Cardiac fibroblast (primary cell): ENCODE data around the gene SMIM33.
A peak's percentile ranks its signal among the peaks of the same experiment; 100 is the strongest.

Source experiments
- DNase-seq, 2 donors: peaks; one replicate each; pipeline versions ENCODE4 v3.0.0 to v3.0.0-alpha.2; 2010; ENCODE audit warnings: low read depth in 2 of 2
- H3K4me3 ChIP-seq, 2 donors: replicated peaks in 1 of 2; 1 replicate in 1 of 2; 2 replicates in 1 of 2; pipeline ENCODE4 v1.5.1; 2011; ENCODE audit warnings: low read depth in 2 of 2, low read length in 2 of 2, mild to moderate bottlenecking in 2 of 2, moderate library complexity in 1 of 2
- TF ChIP-seq, protein P1 (sequence below): IDR thresholded peaks from one replicate; pipeline ENCODE4 v1.5.1; 2011; ENCODE audit warnings: low read depth, mild to moderate bottlenecking, low read length, inconsistent platforms

Gene SMIM33

DNA sequence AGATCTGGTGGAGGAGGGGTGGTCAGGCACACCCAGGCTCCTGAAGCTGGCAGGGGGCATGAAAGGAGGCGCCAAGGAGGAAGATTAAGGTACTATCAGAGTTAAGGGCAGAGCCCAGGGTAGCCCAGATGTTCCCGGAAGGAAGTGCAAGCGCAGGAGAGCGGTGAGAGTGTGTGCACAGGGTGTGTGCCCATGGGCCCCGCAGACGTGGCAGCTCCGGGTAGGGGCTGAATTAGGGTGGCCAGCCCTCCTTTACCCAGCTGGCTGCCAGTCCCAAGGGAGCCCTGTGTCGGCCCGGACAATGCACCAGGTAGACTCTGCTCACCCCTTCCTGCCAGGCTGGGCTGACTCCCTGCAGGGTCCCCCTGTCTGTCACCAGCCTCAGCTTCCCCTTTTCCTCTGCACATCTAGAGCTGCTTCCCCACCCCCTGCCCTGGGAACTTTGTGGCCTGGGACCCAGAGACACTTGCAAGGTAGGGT is at the start of gene SMIM33:
Gene SMIM33 (plus strand): TSS at position 184 of the 480 bp plus-strand sequence. CDS start 118 bp downstream, at position 302.
- no peak within 1 kb of the TSS for H3K4me3 ChIP-seq

DNA sequence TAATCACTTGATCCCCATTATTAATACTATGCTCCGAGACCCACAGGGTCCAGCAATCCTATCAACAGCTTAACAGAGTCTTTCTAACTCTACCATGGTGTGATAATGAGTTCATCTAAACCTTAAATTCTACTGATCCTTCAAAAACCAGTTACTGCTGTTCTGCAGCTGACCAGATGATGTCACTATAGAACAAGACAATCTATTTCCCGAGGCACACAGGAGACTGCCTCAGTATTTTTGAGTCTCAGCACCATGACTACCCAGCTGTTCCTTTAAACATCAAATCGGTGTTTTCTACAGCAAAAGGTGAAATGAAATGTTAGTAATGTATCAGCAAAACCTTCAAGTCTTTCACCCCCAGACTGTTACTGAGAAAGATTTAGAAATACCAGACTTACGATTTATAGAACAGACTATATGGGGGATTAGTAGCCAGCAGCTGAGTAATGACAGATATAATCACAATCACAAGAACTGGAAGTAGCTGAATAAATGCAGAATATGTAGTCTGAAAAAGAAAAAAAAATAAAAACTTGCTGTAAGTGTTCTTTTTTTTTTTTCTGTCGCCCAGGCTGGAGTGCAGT is 48.4 kb upstream of the SMIM33 start:
- DNase-seq: peak; percentile 85 to 86
- TF ChIP-seq, protein P1, sequence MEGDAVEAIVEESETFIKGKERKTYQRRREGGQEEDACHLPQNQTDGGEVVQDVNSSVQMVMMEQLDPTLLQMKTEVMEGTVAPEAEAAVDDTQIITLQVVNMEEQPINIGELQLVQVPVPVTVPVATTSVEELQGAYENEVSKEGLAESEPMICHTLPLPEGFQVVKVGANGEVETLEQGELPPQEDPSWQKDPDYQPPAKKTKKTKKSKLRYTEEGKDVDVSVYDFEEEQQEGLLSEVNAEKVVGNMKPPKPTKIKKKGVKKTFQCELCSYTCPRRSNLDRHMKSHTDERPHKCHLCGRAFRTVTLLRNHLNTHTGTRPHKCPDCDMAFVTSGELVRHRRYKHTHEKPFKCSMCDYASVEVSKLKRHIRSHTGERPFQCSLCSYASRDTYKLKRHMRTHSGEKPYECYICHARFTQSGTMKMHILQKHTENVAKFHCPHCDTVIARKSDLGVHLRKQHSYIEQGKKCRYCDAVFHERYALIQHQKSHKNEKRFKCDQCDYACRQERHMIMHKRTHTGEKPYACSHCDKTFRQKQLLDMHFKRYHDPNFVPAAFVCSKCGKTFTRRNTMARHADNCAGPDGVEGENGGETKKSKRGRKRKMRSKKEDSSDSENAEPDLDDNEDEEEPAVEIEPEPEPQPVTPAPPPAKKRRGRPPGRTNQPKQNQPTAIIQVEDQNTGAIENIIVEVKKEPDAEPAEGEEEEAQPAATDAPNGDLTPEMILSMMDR: peak; percentile 80
- no peak overlapping the region for H3K4me3 ChIP-seq

More for the DNA sequence above, at the start of gene SMIM33:
- TF ChIP-seq, protein P1: no peak
- no peak for DNase-seq

DNA sequence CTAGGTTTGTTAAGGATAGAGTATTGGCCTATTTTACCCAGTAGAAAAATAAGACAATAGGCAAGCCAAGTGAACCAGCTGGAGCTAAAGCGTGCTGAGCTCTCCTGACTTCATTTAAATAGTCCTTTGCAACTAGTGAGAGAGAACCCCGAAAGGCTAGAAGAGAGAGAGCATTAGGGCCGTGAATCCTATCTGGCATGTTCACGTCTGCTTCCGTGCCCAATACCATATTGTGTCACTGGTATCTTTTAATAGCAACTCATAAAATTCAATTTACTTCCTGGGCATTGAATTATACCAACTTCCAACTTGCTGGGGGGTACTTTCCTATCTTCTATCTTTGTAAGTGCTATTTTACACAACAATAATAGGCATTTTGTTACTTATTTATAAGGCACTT is 45.3 kb upstream of the SMIM33 start:
- TF ChIP-seq, protein P1: no peak
- H3K4me3 ChIP-seq: no peak overlapping the region
- DNase-seq: no peak

DNA sequence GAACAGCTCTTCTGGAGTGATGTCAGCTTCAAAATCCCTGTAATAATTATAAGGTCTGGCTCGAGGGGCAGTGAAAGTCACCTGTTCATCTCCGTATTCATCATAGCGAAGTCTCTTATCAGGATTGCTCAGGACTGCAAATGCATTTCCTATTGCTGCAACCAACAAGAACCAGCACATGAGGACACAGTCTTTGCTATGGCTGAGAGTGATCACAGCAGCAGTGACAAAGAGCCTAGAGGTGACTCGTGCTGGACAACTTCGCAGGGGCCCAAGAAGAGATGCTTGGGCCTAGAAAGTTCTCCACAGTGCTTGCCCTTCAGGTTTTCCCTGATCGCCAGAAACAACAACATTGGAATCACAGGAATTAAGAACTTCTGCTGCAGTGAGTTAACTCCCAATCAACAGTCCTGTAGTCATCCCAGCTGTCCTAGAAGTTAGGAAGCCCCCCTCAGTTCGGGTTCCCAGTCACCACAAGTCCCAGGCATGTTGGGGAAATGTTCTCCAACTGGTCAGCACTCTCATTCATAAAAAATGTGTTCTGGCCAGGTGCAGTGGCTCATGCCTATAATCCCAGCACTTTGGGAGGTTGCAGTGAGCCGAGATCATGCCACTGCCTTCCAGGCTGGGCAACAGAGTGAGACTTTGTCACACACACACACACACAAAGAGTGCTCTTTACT is 44.5 kb upstream of the SMIM33 start:
- TF ChIP-seq, protein P1: no peak
- H3K4me3 ChIP-seq: no peak overlapping the region
- peak; percentile 33 to 63 for DNase-seq

DNA sequence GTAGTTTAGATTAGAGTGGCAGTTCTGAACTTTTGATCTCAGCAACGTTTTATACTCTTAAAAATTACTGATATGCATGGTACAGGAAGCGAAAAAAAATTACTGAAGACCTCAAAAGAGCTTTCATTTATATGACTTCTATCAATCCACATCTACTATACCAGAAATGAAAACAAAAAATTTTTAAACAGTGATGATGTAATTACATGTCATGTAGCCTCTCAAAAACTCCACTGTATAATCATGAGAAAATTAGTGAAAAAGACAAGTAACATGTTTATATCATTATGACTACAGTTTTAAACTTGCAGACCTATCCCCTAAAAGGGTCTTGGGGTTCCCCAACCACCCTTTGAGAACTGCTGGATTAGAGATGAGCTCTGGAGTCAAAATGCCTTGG is 40.8 kb upstream of the SMIM33 start:
- TF ChIP-seq, protein P1: no peak
- H3K4me3 ChIP-seq: no peak overlapping the region
- DNase-seq: no peak

DNA sequence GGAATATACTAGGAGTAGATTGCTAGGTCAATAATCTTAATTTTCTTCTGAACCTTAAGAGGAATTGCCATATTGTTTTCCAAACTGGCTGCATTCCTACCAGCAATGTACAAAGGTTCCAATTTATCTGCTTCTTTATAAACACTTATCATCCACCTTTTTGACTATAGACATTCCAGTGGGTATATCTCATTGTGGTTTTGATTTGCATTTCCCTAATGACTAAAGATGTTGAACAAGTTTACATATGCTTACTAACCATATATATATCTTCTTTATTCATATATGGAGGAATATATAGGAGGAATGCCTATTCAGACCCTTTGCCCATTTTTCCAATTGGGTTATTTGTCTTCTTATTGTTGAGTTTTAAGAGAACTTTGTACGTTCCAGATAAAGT is 39.1 kb upstream of the SMIM33 start:
- no peak for DNase-seq
- no peak overlapping the region for H3K4me3 ChIP-seq

More for the DNA sequence above, 39.1 kb upstream of the SMIM33 start:
- TF ChIP-seq, protein P1: no peak
